ENCODE measurements around the gene KDM4E. TPM values are rescaled to one million over a fixed set of nuclear protein-coding genes. Genes with fewer than 3 reads are reported as not detected.

KDM4E gene
- polyA plus RNA-seq, 1 of the 3 experiments (the other 2 are of a cell fraction) = 0.02 TPM

GRCh38 chr11:95055283-95055897 is 30.3 kb downstream of the KDM4E start:
- Histone ChIP-seq H3K4me3 (ENCODE audit: low read depth in 2 of 2, low read length in 1 of 2) (no peak overlapping the region), H3K27ac (ENCODE audit: low read depth in 2 of 2, low read length in 1 of 2) (no peak overlapping the region), H3K9me2 (no peaks in the 10 kb centered on the region), H2AFZ (ENCODE audit: low read depth) (no peak overlapping the region), H3K9me3 (no peaks in the 10 kb centered on the region), H3K36me3 (replicated peaks in 1 of 2; ENCODE audit: control insufficient read depth in 1 of 2, insufficient read depth in 2 of 2, low read length in 1 of 2) (no peaks in the 10 kb centered on the region), H3K4me1 (ENCODE audit: control insufficient read depth in 1 of 2, insufficient read depth in 2 of 2, low read depth in 1 of 2, low read length in 1 of 2) (no peaks in the 10 kb centered on the region), H3K9ac (no peak overlapping the region), H3K27me3 (ENCODE audit: insufficient read depth) (no peaks in the 10 kb centered on the region; the same call in 1 of the 2 replicates), H4K20me1 (ENCODE audit: insufficient read depth) (no peaks in the 10 kb centered on the region), H3F3A (replicated peaks; ENCODE audit: insufficient read depth) (no peaks in the 10 kb centered on the region), H3K4me2 (no peak overlapping the region), H3K79me2 (ENCODE audit: insufficient read depth) (no peaks in the 10 kb centered on the region)
- DNase-seq = no peak
- ChIA-PET POLR2A (no interaction called here), CTCF (no interaction called here)
- WGBS (ENCODE audit: low lambda C conversion rate) = 10% methylated on average over 2 of the region's 2 CpGs
- no peak for TF ChIP-seq NFIC (IDR thresholded peaks at IDR 0.05; ENCODE audit: borderline replicate concordance)
- TF ChIP-seq, protein P1, sequence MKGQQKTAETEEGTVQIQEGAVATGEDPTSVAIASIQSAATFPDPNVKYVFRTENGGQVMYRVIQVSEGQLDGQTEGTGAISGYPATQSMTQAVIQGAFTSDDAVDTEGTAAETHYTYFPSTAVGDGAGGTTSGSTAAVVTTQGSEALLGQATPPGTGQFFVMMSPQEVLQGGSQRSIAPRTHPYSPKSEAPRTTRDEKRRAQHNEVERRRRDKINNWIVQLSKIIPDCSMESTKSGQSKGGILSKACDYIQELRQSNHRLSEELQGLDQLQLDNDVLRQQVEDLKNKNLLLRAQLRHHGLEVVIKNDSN (IDR thresholded peaks at IDR 0.05; ENCODE audit: borderline replicate concordance, low read depth) = no peak
- no peak for TF ChIP-seq TCF12 (IDR thresholded peaks at IDR 0.05)
- TF ChIP-seq FOXJ3 (CRISPR knock-in tag; IDR thresholded peaks at IDR 0.05) = no peak
- TF ChIP-seq FOSL2 (IDR thresholded peaks at IDR 0.05; ENCODE audit: borderline replicate concordance, low read depth) = no peak
- TF ChIP-seq IRF3 (IDR thresholded peaks at IDR 0.05; ENCODE audit: low read depth, low read length) = no peak
- TF ChIP-seq FOXM1 (IDR thresholded peaks at IDR 0.05; ENCODE audit: low read depth) = no peak
- TF ChIP-seq GATA2 (CRISPR knock-in tag; IDR thresholded peaks at IDR 0.05) = no peak
- no peak for TF ChIP-seq ZBTB33 (IDR thresholded peaks at IDR 0.05; ENCODE audit: borderline replicate concordance, low read depth)
- no peak for TF ChIP-seq POLR2AphosphoS5 (IDR thresholded peaks at IDR 0.05; ENCODE audit: low read depth, low read length)
- no peak for TF ChIP-seq REST (IDR thresholded peaks at IDR 0.05; ENCODE audit: low read depth, low read length)
- TF ChIP-seq RFX5 (IDR thresholded peaks at IDR 0.05; ENCODE audit: low read length) = no peak
- TF ChIP-seq MEF2A (IDR thresholded peaks at IDR 0.05; ENCODE audit: borderline replicate concordance, low read depth) = no peak

Data from SK-N-SH (cell line).